ENCODE data around the gene MCF2L2.

GRCh38 chr3:183129243-183129642 is 299.2 kb downstream of the MCF2L2 start:
- TF ChIP-seq CTCF (conservative IDR thresholded peaks at IDR 0.05 in 1 of 2, IDR thresholded peaks at IDR 0.05 in 1 of 2; ENCODE audit: extremely low read depth in 1 of 2, insufficient read depth in 1 of 2, low read depth in 1 of 2, low read length in 2 of 2) (no peak), EZH2 (IDR thresholded peaks at IDR 0.05; ENCODE audit: borderline replicate concordance, low read length) (no peak)
